NCI-H1930 (cell line): ENCODE data around the gene RFWD3.

Experiments used
- DNase-seq, 2 experiments: peaks; one replicate each; lab custom pipeline; 2025; lab: John Stamatoyannopoulos, UW

Gene RFWD3

GRCh38 chr16:74578838-74579237 is 87.8 kb downstream of the RFWD3 start:
- DNase-seq = no peak

- no peak for DNase-seq
Observed at GRCh38 chr16:74578433-74578832, 88.2 kb downstream of the RFWD3 start.

DNA sequence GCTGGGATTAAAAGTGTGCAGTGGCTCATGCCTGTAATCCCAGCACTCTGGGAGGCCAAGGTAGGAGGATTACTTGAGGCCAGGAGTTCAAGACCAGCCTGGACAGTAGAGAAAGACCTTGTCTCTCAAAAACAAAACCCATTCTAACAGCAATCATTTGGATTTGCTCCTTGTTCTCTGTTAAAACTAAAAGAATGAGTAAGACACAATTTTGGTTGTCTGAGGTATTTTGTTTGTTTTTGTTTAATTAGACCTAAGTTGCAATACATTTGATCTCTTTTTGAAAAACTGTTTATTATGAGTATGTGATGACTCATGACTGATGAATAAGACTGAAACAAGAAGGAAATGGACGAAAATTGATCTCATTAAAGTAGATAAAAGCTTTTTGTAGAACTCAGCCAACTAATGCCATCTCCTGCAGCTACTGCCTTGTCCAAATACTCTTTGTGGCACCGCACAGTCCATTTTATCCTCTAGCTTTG is 88.8 kb downstream of the RFWD3 start:
- DNase-seq = no peak

GRCh38 chr16:74575807-74576643 is 90.7 kb downstream of the RFWD3 start:
- DNase-seq = no peak

- no peak for DNase-seq
Observed at GRCh38 chr16:74575175-74575806, 91.4 kb downstream of the RFWD3 start.

- no peak for DNase-seq
Observed at GRCh38 chr16:74574146-74574545, 92.5 kb downstream of the RFWD3 start.

DNA sequence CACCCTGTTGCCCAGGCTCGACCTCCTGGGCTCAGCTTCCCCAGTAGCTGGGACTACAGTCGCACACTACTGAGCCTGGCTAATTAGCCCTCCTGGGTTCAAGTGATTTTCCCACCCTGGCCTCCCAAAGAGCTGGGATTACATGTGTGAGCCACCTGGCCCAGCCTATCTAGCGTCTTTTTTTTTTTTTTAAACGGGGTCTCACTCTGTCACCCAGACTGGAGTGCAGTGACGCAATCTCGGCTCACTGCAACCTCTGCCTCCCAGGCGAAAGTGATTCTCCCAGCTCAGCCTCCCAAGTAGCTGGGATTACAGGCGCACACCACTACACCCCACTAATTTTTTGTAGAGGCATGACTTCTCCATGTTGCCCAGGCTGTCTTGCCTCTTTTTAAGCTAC is 93.1 kb downstream of the RFWD3 start:
- no peak for DNase-seq
